LNCaP clone FGC (cell line): ENCODE data around the gene LRRTM2.
"Not testable (repeated sequence)": the region's sequence is repeated elsewhere in the genome, so short reads cannot be mapped to it uniquely, and the experiment has no call there.

Experiments
- DNase-seq: peaks from one replicate; pipeline ENCODE4 v3.0.0-alpha.2; 2011; ENCODE audit warnings: low read depth
- H3K4me3 ChIP-seq: 2 replicates; pipeline ENCODE4 v1.5.1; 2011; ENCODE audit warnings: mild to moderate bottlenecking, low read depth, low read length, control low read depth
- CTCF ChIP-seq: IDR thresholded peaks from 2 replicates; pipeline ENCODE4 v1.5.1; 2012; ENCODE audit warnings: mild to moderate bottlenecking; ENCODE audit not compliant: control insufficient read depth, insufficient read depth; ENCODE audit errors: extremely low read depth

The LRRTM2 gene

GRCh38 chr5:138841531-138841930 lies 33.6 kb downstream of the LRRTM2 start:
- no peak for TF ChIP-seq CTCF
- no peak overlapping the region for H3K4me3 ChIP-seq
- DNase-seq, result no peak

GRCh38 chr5:138840103-138840502 lies 35.0 kb downstream of the LRRTM2 start:
- no peak for TF ChIP-seq CTCF
- DNase-seq, result no peak

DNA sequence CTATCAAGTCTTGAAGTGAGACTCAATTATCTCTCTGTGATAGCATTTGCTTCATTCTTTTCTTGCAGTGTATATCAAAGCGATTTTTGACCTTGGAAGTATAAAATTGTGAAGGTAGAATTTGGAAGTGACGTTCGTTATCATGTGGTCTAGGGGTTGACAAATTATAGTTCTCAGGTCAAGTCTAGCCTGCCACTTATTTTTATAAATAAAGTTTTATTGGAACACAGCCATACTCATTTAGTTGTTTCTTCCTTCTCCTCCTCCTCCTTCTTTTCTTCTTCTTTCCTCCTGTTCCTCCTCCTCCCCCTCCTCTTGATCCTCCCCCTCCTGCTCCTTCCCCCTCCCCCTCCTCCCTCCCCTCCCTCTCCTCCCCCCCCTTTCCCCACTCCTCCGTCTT lies 38.0 kb downstream of the LRRTM2 start:
- no peak for DNase-seq
- no peak overlapping the region for H3K4me3 ChIP-seq
- no peak for TF ChIP-seq CTCF

More at GRCh38 chr5:138840103-138840502, 35.0 kb downstream of the LRRTM2 start:
- no peak overlapping the region for H3K4me3 ChIP-seq

- H3K4me3 ChIP-seq, DNase-seq: not testable (repeated sequence)
Measured at GRCh38 chr5:138834853-138835252, 40.3 kb downstream of the LRRTM2 start.

DNA sequence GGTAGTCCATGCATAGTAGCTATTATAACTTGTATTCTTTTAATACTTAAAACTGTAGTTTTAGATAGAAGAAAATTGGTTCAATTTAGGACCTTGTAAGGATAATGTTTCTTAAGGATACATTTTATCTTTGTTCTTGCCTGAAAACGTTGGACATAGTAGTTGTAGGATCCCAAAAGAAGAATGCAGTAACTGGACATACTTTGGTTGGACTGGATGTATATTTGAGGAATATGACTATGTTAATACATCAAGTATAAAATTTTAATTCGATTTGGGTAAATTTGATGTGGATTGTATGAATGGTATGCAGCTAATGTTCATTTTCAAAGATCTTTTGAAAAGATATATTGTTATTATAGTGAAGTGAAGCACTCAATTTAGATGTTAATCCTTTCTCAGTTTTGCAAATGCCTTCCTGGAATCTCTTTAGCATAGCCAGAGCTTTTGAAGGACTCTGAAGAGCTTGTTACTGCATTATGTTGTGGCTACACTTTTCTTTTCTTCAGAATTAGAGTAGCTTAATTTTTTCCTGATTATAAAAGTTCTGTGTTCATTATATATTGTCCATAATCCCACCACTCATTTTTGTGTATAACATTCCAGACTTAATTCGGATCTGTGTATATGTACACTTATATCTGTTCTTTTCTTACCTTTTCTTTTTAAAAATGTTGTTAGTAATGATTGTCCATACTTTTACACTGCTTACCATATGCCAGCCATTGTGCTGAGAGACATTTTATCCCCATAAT lies 41.2 kb downstream of the LRRTM2 start:
- no peak for TF ChIP-seq CTCF
- DNase-seq, result no peak
- no peak overlapping the region for H3K4me3 ChIP-seq

GRCh38 chr5:138833080-138833479 lies 42.1 kb downstream of the LRRTM2 start:
- no peak for DNase-seq
- H3K4me3 ChIP-seq, result no peak overlapping the region
- TF ChIP-seq CTCF, result no peak

- TF ChIP-seq CTCF, result no peak
- H3K4me3 ChIP-seq, result no peak overlapping the region
- no peak for DNase-seq
Measured at GRCh38 chr5:138832218-138832617, 42.9 kb downstream of the LRRTM2 start.
